GM19240 (cell line): ENCODE data around the gene BLTP3A.

ENCODE experiments used
- DNase-seq: peaks from one replicate; pipeline ENCODE4 v3.0.0; 2011; ENCODE audit warnings: low spot score; ENCODE audit not compliant: insufficient read length

BLTP3A gene

GRCh38 chr6:34819571-34820480 is 27.9 kb downstream of the BLTP3A start:
- no peak for DNase-seq

- no peak for DNase-seq
Observed at GRCh38 chr6:34829137-34829536, 37.3 kb downstream of the BLTP3A start.

GRCh38 chr6:34832942-34833341 is 41.1 kb downstream of the BLTP3A start:
- no peak for DNase-seq

- no peak for DNase-seq
Observed at GRCh38 chr6:34834789-34835518, 43.1 kb downstream of the BLTP3A start.

GRCh38 chr6:34836008-34836407 is 44.1 kb downstream of the BLTP3A start:
- no peak for DNase-seq

- DNase-seq: no peak
Observed at GRCh38 chr6:34836451-34836850, 44.6 kb downstream of the BLTP3A start.

GRCh38 chr6:34837528-34837927 is 45.6 kb downstream of the BLTP3A start:
- DNase-seq: no peak

GRCh38 chr6:34839666-34840352 is 47.9 kb downstream of the BLTP3A start:
- DNase-seq: no peak
